Neural cell (in vitro differentiated cells): Measurements from ENCODE around the gene KDM1B. TPM values are rescaled to one million over a fixed set of nuclear protein-coding genes. Genes with fewer than 3 reads are reported as not detected.

Experiments used
- H2AFZ ChIP-seq: fragments of 200-600, 300-800 bp; sonication (generic), shearing (Covaris generic); 2 replicates; pipeline ENCODE4 v1.6.0; 2014; ENCODE audit warnings: low read depth, mild to moderate bottlenecking, antibody characterized with exemption, low read length, moderate library complexity
- H3F3A ChIP-seq: fragments of 200-600 bp; shearing (Covaris generic); 2 replicates; pipeline ENCODE4 v1.6.1; 2016; ENCODE audit warnings: mild to moderate bottlenecking, moderate library complexity, mixed read lengths, antibody characterized with exemption, low read length; ENCODE audit not compliant: insufficient read depth, poor library complexity, severe bottlenecking
- H3K27ac ChIP-seq: fragments of 200-600, 300-800 bp; sonication (generic), shearing (Covaris generic); 2 replicates; pipeline ENCODE4 v1.5.1; 2014; ENCODE audit warnings: mild to moderate bottlenecking, low read length, moderate library complexity
- H3K27me3 ChIP-seq: fragments of 300-800, 200-600 bp; sonication (generic), shearing (Covaris generic); 2 replicates; pipeline ENCODE4 v1.6.0; 2014; ENCODE audit warnings: mild to moderate bottlenecking, low read depth, low read length, moderate library complexity; ENCODE audit not compliant: insufficient read depth
- H3K36me3 ChIP-seq: fragments of 300-800, 200-600 bp; sonication (generic), shearing (Covaris generic); 2 replicates; pipeline ENCODE4 v1.5.1; 2014; ENCODE audit warnings: mild to moderate bottlenecking, antibody characterized with exemption, low read length, moderate library complexity; ENCODE audit not compliant: insufficient read depth
- H3K4me2 ChIP-seq: fragments of 300-800, 200-600 bp; sonication (generic), shearing (Covaris generic); 2 replicates; pipeline ENCODE4 v1.6.0; 2014; ENCODE audit warnings: mild to moderate bottlenecking, low read length
- H3K4me3 ChIP-seq: fragments of 300-800, 200-600 bp; sonication (generic), shearing (Covaris generic); 2 replicates; pipeline ENCODE4 v1.5.1; 2014; ENCODE audit warnings: mild to moderate bottlenecking, low read length, moderate library complexity
- H3K79me2 ChIP-seq: fragments of 200-600 bp; shearing (Covaris generic); replicated peaks from 2 replicates; pipeline ENCODE4 v1.6.0; 2014; ENCODE audit warnings: mild to moderate bottlenecking, low read length, moderate library complexity; ENCODE audit not compliant: insufficient read depth
- H3K9ac ChIP-seq: fragments of 300-800, 200-600 bp; sonication (generic), shearing (Covaris generic); 2 replicates; pipeline ENCODE4 v1.6.1; 2016; ENCODE audit warnings: mild to moderate bottlenecking, low read length, mixed read lengths
- H3K9me2 ChIP-seq: fragments of 200-600 bp; shearing (Covaris generic); 2 replicates; pipeline ENCODE4 v1.6.1; 2016; ENCODE audit warnings: mild to moderate bottlenecking, low read length, mixed read lengths; ENCODE audit not compliant: insufficient read depth
- H3K9me3 ChIP-seq: fragments of 200-600, 300-800 bp; sonication (generic), shearing (Covaris generic); 2 replicates; pipeline ENCODE4 v1.6.1; 2016; ENCODE audit warnings: mild to moderate bottlenecking, mixed run types, low read length, moderate library complexity, mixed read lengths
- H4K20me1 ChIP-seq: fragments of 200-600 bp; shearing (Covaris generic); 2 replicates; pipeline ENCODE4 v1.6.1; 2016; ENCODE audit warnings: mild to moderate bottlenecking, mixed run types; ENCODE audit not compliant: insufficient read depth
- EP300 ChIP-seq: fragments of 450-650 bp; conservative IDR thresholded peaks from 2 replicates; pipeline ENCODE4 v1.6.1; 2014; ENCODE audit warnings: antibody characterized with exemption, mild to moderate bottlenecking, moderate library complexity; ENCODE audit not compliant: poor library complexity, severe bottlenecking
- EZH2 ChIP-seq: fragments of 200-600, 300-800 bp; shearing (Covaris generic), sonication (generic); IDR thresholded peaks from 2 replicates; pipeline ENCODE4 v1.6.1; 2014; ENCODE audit warnings: antibody characterized with exemption, low read length, borderline replicate concordance, mild to moderate bottlenecking; ENCODE audit not compliant: insufficient read depth, poor library complexity, severe bottlenecking
- MXI1 ChIP-seq: fragments of 450-650 bp; conservative IDR thresholded peaks from 2 replicates; pipeline ENCODE4 v1.6.1; 2014; ENCODE audit warnings: antibody characterized with exemption, mild to moderate bottlenecking; ENCODE audit not compliant: poor library complexity, severe bottlenecking
- POLR2AphosphoS5 ChIP-seq: IDR thresholded peaks from 2 replicates; pipeline ENCODE4 v1.6.1; 2012
- RAD21 ChIP-seq: fragments of 450-650 bp; conservative IDR thresholded peaks from 2 replicates; pipeline ENCODE4 v1.6.1; 2014; ENCODE audit warnings: antibody characterized with exemption, mild to moderate bottlenecking, moderate library complexity
- SMC3 ChIP-seq: fragments of 450-650 bp; conservative IDR thresholded peaks from 2 replicates; pipeline ENCODE4 v1.6.1; 2014; ENCODE audit warnings: antibody characterized with exemption, mild to moderate bottlenecking, moderate library complexity; ENCODE audit not compliant: poor library complexity
- TAF1 ChIP-seq: IDR thresholded peaks from 2 replicates; pipeline ENCODE4 v1.6.1; 2012; ENCODE audit warnings: low read depth
- polyA plus RNA-seq: library from polyadenylated mRNA; depleted of rRNA; stranded (reverse); fragments of >200 nt; gene quantifications from 2 replicates; pipeline ENCODE4 v1.2.3, GENCODE V29; 2014
- TF ChIP-seq, protein P1 (sequence below): fragments of 450-650 bp; IDR thresholded peaks from 2 replicates; pipeline ENCODE4 v1.5.1; 2014; ENCODE audit warnings: antibody characterized with exemption, mild to moderate bottlenecking, moderate library complexity; ENCODE audit not compliant: poor library complexity, severe bottlenecking
- TF ChIP-seq, protein P2 (sequence below): IDR thresholded peaks from 2 replicates; pipeline ENCODE4 v1.6.1; 2012; ENCODE audit warnings: borderline replicate concordance

KDM1B gene
- polyA plus RNA-seq, 1 donor from 2014 or later, result 24.5 TPM

DNA sequence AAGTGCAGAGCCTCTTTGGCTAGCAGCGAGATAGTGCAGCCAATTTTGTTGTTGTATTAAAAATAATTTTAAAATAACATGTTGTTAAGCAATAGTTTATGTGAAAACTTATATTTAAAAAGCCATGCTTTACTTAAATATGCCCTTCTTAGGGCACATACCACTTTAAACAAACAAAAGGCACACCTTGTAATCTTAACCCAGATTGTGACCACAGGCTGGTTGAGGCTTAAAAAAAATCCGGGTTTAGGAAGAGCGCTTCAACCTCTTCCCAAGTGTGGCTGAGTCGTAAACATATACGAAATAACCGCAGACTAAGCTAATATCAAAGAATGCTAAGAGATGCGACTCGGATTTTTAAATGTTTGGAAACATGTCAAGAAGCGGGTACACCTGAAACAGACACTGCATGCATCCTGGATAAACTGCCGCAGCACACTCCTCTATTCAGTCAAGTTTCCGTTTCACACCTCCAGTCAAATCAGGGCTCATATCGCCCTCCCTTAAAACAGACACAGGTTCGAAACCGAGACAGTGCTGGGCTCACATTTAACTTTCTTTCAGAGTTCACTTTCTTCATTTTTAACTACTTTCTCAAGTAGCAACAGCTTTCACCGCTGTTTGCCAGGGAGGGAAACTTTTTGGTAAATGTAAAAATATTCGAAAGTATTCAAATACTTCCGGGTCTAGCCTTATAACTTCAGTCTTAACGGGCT is 107.6 kb downstream of the KDM1B start:
- Histone ChIP-seq H3K79me2 (peaks cover 60% of the 10 kb centered on the region), H3K27me3 (no peaks in the 10 kb centered on the region), H3K9me3 (no peaks in the 10 kb centered on the region), H3K36me3 (no peaks in the 10 kb centered on the region), H4K20me1 (no peaks in the 10 kb centered on the region), H3K4me2 (peak overlapping the region; percentile 99), H3K9me2 (no peaks in the 10 kb centered on the region), H3K27ac (no peak overlapping the region), H3K4me3 (peak overlapping the region; percentile 97), H3K9ac (peak overlapping the region; percentile 73), H3F3A (peaks cover 6% of the 10 kb centered on the region), H2AFZ (no peak overlapping the region)
- TF ChIP-seq POLR2AphosphoS5, result no peak
- no peak for TF ChIP-seq EP300
- TF ChIP-seq, protein P1, sequence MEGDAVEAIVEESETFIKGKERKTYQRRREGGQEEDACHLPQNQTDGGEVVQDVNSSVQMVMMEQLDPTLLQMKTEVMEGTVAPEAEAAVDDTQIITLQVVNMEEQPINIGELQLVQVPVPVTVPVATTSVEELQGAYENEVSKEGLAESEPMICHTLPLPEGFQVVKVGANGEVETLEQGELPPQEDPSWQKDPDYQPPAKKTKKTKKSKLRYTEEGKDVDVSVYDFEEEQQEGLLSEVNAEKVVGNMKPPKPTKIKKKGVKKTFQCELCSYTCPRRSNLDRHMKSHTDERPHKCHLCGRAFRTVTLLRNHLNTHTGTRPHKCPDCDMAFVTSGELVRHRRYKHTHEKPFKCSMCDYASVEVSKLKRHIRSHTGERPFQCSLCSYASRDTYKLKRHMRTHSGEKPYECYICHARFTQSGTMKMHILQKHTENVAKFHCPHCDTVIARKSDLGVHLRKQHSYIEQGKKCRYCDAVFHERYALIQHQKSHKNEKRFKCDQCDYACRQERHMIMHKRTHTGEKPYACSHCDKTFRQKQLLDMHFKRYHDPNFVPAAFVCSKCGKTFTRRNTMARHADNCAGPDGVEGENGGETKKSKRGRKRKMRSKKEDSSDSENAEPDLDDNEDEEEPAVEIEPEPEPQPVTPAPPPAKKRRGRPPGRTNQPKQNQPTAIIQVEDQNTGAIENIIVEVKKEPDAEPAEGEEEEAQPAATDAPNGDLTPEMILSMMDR, result no peak
- TF ChIP-seq SMC3, result no peak
- TF ChIP-seq TAF1, result no peak
- no peak for TF ChIP-seq EZH2
- TF ChIP-seq MXI1, result no peak
- TF ChIP-seq, protein P2, sequence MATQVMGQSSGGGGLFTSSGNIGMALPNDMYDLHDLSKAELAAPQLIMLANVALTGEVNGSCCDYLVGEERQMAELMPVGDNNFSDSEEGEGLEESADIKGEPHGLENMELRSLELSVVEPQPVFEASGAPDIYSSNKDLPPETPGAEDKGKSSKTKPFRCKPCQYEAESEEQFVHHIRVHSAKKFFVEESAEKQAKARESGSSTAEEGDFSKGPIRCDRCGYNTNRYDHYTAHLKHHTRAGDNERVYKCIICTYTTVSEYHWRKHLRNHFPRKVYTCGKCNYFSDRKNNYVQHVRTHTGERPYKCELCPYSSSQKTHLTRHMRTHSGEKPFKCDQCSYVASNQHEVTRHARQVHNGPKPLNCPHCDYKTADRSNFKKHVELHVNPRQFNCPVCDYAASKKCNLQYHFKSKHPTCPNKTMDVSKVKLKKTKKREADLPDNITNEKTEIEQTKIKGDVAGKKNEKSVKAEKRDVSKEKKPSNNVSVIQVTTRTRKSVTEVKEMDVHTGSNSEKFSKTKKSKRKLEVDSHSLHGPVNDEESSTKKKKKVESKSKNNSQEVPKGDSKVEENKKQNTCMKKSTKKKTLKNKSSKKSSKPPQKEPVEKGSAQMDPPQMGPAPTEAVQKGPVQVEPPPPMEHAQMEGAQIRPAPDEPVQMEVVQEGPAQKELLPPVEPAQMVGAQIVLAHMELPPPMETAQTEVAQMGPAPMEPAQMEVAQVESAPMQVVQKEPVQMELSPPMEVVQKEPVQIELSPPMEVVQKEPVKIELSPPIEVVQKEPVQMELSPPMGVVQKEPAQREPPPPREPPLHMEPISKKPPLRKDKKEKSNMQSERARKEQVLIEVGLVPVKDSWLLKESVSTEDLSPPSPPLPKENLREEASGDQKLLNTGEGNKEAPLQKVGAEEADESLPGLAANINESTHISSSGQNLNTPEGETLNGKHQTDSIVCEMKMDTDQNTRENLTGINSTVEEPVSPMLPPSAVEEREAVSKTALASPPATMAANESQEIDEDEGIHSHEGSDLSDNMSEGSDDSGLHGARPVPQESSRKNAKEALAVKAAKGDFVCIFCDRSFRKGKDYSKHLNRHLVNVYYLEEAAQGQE, result no peak
- no peak for TF ChIP-seq RAD21

DNA sequence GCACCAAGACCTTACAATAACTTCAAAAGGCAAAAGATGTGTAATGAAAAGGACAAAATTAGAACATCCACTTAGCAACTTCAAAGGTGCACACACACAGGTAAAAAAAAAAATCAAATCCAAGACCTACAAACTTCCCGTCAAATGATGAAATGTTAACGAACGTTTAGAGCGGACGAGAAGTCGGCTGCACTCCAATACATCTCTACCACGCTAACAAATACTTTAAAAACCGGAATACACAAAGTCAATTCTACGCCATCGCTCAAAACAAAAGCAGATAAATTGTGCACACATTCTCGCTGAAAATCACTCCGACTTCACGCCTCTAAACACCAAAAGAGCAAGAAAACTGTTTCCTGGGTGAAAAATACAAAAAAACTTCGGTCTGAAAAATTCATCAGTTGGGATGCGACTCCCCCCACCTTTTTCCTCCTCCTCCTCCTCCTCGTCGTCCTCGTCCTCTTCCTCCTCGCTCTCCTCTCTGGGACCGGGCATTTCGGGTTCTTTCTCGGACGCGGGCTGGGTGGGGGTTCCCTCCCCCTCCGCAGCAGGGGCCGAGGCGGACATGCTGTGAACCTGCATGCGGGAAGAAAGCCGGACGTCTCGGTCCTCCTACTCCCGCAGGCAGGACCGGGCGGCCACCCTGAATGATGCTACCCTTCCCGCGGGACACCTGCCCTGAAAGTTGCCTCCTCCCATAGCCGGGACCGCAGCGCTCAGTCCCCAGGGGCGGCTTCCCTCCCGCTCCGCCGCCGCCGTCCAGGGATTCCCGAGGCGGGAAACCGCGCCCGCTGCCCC is 108.4 kb downstream of the KDM1B start:
- peak overlapping the region; percentile 56 for H2AFZ ChIP-seq
- H3K9ac ChIP-seq, result peak overlapping the region; percentile 73
- no peaks in the 10 kb centered on the region for H3K9me3 ChIP-seq
- no peaks in the 10 kb centered on the region for H3K27me3 ChIP-seq
- no peaks in the 10 kb centered on the region for H3K9me2 ChIP-seq
- H3K36me3 ChIP-seq, result no peaks in the 10 kb centered on the region
- TF ChIP-seq TAF1 (peak; percentile 54), POLR2AphosphoS5 (no peak), EP300 (no peak), MXI1 (peak; percentile 26), RAD21 (no peak), SMC3 (no peak)
- TF ChIP-seq, protein P2, result no peak
- peak overlapping the region; percentile 99 for H3K4me2 ChIP-seq
- peak overlapping the region; percentile 56 for H3K27ac ChIP-seq
- peak overlapping the region; percentile 97 for H3K4me3 ChIP-seq
- H4K20me1 ChIP-seq, result no peaks in the 10 kb centered on the region
- H3F3A ChIP-seq, result peaks cover 6% of the 10 kb centered on the region
- peaks cover 52% of the 10 kb centered on the region for H3K79me2 ChIP-seq
